ENCODE results near the gene ACRBP.

- no peak for TF ChIP-seq CTCF (IDR thresholded peaks at IDR 0.05)
- TF ChIP-seq EP300 (IDR thresholded peaks at IDR 0.05), result no peak
Measured at GRCh38 chr12:6692888-6693287, 45.7 kb upstream of the ACRBP start.

Data from tibial nerve (tissue), 4 donors.